Epithelial cell of proximal tubule (primary cell): ENCODE results near the gene RFTN2. TPM values are rescaled to one million over a fixed set of nuclear protein-coding genes. Genes with fewer than 3 reads are reported as not detected.
"Not testable (repeated sequence)": the region's sequence is repeated elsewhere in the genome, so short reads cannot be mapped to it uniquely, and the experiment has no call there.

Source experiments
- DNase-seq: peaks from one replicate; pipeline ENCODE4 v3.0.0-alpha.2; 2011; ENCODE audit warnings: low read depth
- H3K4me3 ChIP-seq: 2 replicates; pipeline ENCODE4 v1.5.1; 2011; ENCODE audit warnings: low read depth, mild to moderate bottlenecking, low read length
- CTCF ChIP-seq: conservative IDR thresholded peaks from 2 replicates; pipeline ENCODE4 v1.5.1; 2012; ENCODE audit warnings: low read depth, mild to moderate bottlenecking, low read length
- total RNA-seq: library from RNA; depleted of rRNA; stranded (reverse); fragments of >200 nt; gene quantifications from 2 replicates; pipeline ENCODE4 v1.2.3, GENCODE V29; 2015

RFTN2 gene
- total RNA-seq, 1 donor from 2014 or later = not detected

GRCh38 chr2:197695206-197695605, 19.8 kb upstream of the RFTN2 start:
- DNase-seq = not testable (repeated sequence)

GRCh38 chr2:197677483-197677882, 2.1 kb upstream of the RFTN2 start:
- TF ChIP-seq CTCF = no peak
- DNase-seq = no peak
- no peak overlapping the region for H3K4me3 ChIP-seq

More at GRCh38 chr2:197695206-197695605, 19.8 kb upstream of the RFTN2 start:
- H3K4me3 ChIP-seq = not testable (repeated sequence)

- DNase-seq = no peak
- H3K4me3 ChIP-seq = no peak overlapping the region
- no peak for TF ChIP-seq CTCF
Measured at GRCh38 chr2:197677056-197677455, 1.7 kb upstream of the RFTN2 start.

GRCh38 chr2:197675711-197676188, 363 bp upstream of the RFTN2 start:
- no peak for TF ChIP-seq CTCF
- no peak for DNase-seq
- H3K4me3 ChIP-seq = no peak overlapping the region

GRCh38 chr2:197674591-197674990, 796 bp downstream of the RFTN2 start:
- no peak for DNase-seq
- H3K4me3 ChIP-seq = no peak overlapping the region
- no peak for TF ChIP-seq CTCF

- DNase-seq = no peak
- no peak overlapping the region for H3K4me3 ChIP-seq
- no peak for TF ChIP-seq CTCF
Measured at GRCh38 chr2:197674060-197674459, 1.3 kb downstream of the RFTN2 start.

- no peak for TF ChIP-seq CTCF
- H3K4me3 ChIP-seq = no peak overlapping the region
- no peak for DNase-seq
Measured at GRCh38 chr2:197673606-197674005, 1.8 kb downstream of the RFTN2 start.
